GM12873 (cell line): ENCODE data around the gene PPM1E.

Experiments used
- CTCF ChIP-seq: IDR thresholded peaks from 2 replicates; pipeline ENCODE4 v1.5.1; 2012; ENCODE audit warnings: low read depth, mild to moderate bottlenecking, moderate library complexity, low read length, control low read depth; ENCODE audit not compliant: insufficient read depth; ENCODE audit errors: missing control alignments

Gene PPM1E

GRCh38 chr17:58823051-58823525, 67.4 kb downstream of the PPM1E start:
- no peak for TF ChIP-seq CTCF

GRCh38 chr17:58829172-58829637, 73.6 kb downstream of the PPM1E start:
- TF ChIP-seq CTCF, result no peak

DNA sequence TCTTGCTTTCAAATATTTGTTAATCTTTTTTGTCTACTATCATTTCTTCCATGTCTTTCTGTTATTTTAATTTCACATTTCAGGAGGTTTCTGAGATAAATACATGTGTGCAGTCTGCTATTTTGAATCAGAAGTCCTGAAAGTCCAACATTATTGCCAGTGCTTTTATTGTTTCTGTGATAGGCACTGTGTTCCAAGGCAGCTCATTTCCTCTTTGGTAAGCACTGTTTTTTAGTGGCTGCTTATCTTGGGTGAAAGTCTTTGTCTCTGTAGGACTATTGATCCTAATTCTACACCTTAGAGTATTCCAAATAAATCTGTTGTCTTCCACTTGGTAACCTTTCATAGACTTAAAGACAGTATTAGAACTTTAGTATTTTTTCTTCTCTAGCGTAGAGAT, 76.1 kb downstream of the PPM1E start:
- TF ChIP-seq CTCF, result no peak

DNA sequence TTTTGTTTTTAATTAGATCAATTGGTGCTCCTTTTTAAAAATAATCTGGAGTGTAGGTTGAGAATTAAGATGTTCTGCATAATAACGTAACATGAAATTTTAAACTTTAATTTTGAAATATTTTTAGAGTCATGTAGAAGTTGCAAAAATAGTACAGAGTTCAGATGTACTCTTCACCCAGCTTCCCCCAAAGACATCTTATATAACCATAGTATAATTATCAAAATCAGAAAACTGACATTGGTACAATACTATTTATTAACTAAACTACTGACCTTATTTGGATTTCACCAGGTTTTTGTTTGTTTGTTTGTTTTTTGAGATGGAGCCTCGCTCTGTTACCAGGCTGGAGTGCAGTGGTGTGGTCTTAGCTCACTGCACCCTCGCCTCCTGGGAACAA, 76.9 kb downstream of the PPM1E start:
- no peak for TF ChIP-seq CTCF

DNA sequence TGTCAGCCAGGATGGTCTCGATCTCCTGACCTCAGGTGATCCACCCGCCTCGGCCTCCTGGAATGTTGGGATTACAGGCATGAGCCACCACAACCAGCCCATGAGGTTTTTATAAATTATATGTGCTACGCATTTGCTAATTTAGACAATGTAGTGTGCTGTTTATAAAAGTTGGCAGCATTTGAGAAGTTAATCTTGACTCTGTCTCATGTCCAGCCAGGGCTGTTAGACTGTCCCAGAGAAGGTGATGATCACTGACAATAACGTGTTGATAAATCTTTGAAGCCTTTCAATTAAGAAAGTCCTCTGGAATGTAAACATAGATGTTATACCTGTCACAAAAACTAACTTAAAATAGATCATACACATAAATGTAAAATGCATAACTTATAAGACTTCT, 82.0 kb downstream of the PPM1E start:
- TF ChIP-seq CTCF, result no peak

- TF ChIP-seq CTCF, result no peak
These were observed 85.4 kb downstream of the PPM1E start for GRCh38 chr17:58840820-58841612.

- TF ChIP-seq CTCF, result no peak
These were observed 109.6 kb downstream of the PPM1E start for GRCh38 chr17:58865301-58865700.
